Measurements from ENCODE around the gene RAB11A. TPM values are rescaled to one million over a fixed set of nuclear protein-coding genes. Genes with fewer than 3 reads are reported as not detected.

Gene RAB11A
- total RNA-seq, 1 donor from 2014 or later = 153 TPM

Other genes with a start within 250 kb of the RAB11A start
- gene SLC24A1, start 247.6 kb upstream of the RAB11A start, total RNA-seq = 5.3 and 5.8 TPM in 2 replicates
- 62.3 and 65.8 TPM in 2 replicates for gene DENND4A, start 77.2 kb upstream of the RAB11A start, total RNA-seq